ENCODE data around the gene ITGAD. TPM values are rescaled to one million over a fixed set of nuclear protein-coding genes. Genes with fewer than 3 reads are reported as not detected.

ITGAD gene
- total and polyA plus RNA-seq, 2 donors (not counting 3 experiments of a cell fraction or from before 2014, with no cell fraction given): not detected

- Histone ChIP-seq H3K36me3 (ENCODE audit: control insufficient read depth in 2 of 2, extremely low read depth in 1 of 2, insufficient read depth in 2 of 2, low read length in 2 of 2) (peaks cover 6 to 27% of the 10 kb centered on the region in 2 experiments), H3K4me2 (ENCODE audit: insufficient read depth, low read length) (no peak overlapping the region), H3K9me1 (replicated peaks; ENCODE audit: control insufficient read depth, extremely low read depth, insufficient read depth, low read length) (no peaks in the 10 kb centered on the region), H3K9me3 (replicated peaks; ENCODE audit: control insufficient read depth, insufficient read depth, low read length) (no peaks in the 10 kb centered on the region), H2AFZ (ENCODE audit: low read depth, low read length) (no peak overlapping the region), H3K27ac (ENCODE audit: insufficient read depth, low read depth, low read length) (no peak overlapping the region), H3K79me2 (ENCODE audit: control insufficient read depth, insufficient read depth, low read length) (peaks cover 9% of the 10 kb centered on the region), H4K20me1 (replicated peaks; ENCODE audit: control insufficient read depth, extremely low read depth, insufficient read depth, low read length) (no peaks in the 10 kb centered on the region), H3K4me1 (ENCODE audit: control insufficient read depth, extremely low read depth, insufficient read depth, low read length) (peaks cover 8% of the 10 kb centered on the region), H3K4me3 (replicated peaks in 1 of 3; ENCODE audit: insufficient read depth in 1 of 3, low read depth in 1 of 3, low read length in 3 of 3) (no peak overlapping the region), H3K9ac (replicated peaks; ENCODE audit: extremely low read depth, insufficient read depth, low read length) (no peak overlapping the region), H3K27me3 (ENCODE audit: control insufficient read depth in 2 of 2, insufficient read depth in 2 of 2, low read length in 2 of 2) (no peaks in the 10 kb centered on the region)
- intact Hi-C loops (cut with micrococcal nuclease) (no loop called here), dilution Hi-C loops (cut with MboI; ENCODE audit: extremely low pct_ligation_motif_present, low sequenced_read_pairs) (no loop called here)
- DNase-seq (ENCODE audit: low read depth, low spot score): no peak
- ChIA-PET CTCF (no interaction called here), POLR2A (no interaction called here)
- no peak for FAIRE-seq
- BruUV-seq (replicated peaks): no TSS peak
- no peak for TF ChIP-seq EZH2 (IDR thresholded peaks at IDR 0.05; ENCODE audit: borderline replicate concordance, low read depth, low read length, severe bottlenecking)
- no peak for TF ChIP-seq JUN (IDR thresholded peaks at IDR 0.05; ENCODE audit: borderline replicate concordance, insufficient read depth, insufficient read length, low read depth)
- no peak for TF ChIP-seq GATA2 (IDR thresholded peaks at IDR 0.05; ENCODE audit: insufficient read depth, insufficient read length, low read depth, low read length)
- TF ChIP-seq, protein P1, sequence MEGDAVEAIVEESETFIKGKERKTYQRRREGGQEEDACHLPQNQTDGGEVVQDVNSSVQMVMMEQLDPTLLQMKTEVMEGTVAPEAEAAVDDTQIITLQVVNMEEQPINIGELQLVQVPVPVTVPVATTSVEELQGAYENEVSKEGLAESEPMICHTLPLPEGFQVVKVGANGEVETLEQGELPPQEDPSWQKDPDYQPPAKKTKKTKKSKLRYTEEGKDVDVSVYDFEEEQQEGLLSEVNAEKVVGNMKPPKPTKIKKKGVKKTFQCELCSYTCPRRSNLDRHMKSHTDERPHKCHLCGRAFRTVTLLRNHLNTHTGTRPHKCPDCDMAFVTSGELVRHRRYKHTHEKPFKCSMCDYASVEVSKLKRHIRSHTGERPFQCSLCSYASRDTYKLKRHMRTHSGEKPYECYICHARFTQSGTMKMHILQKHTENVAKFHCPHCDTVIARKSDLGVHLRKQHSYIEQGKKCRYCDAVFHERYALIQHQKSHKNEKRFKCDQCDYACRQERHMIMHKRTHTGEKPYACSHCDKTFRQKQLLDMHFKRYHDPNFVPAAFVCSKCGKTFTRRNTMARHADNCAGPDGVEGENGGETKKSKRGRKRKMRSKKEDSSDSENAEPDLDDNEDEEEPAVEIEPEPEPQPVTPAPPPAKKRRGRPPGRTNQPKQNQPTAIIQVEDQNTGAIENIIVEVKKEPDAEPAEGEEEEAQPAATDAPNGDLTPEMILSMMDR (IDR thresholded peaks at IDR 0.05; ENCODE audit: extremely low read depth in 1 of 2, insufficient read depth in 1 of 2, low read depth in 1 of 2, low read length in 2 of 2): no peak
- TF ChIP-seq POLR2A (IDR thresholded peaks at IDR 0.05; ENCODE audit: low read depth, low read length): no peak
Observed at GRCh38 chr16:31464348-31464769, 71.2 kb downstream of the ITGAD start.

GRCh38 chr16:31464781-31465260 lies 71.7 kb downstream of the ITGAD start:
- BruUV-seq (replicated peaks): no TSS peak
- intact Hi-C loops (cut with micrococcal nuclease): no loop called here
- no peaks in the 10 kb centered on the region for H3K9me1 ChIP-seq (replicated peaks; ENCODE audit: control insufficient read depth, extremely low read depth, insufficient read depth, low read length)
- no peak overlapping the region for H3K9ac ChIP-seq (replicated peaks; ENCODE audit: extremely low read depth, insufficient read depth, low read length)
- peaks cover 9% of the 10 kb centered on the region for H3K79me2 ChIP-seq (ENCODE audit: control insufficient read depth, insufficient read depth, low read length)
- H2AFZ ChIP-seq (ENCODE audit: low read depth, low read length): no peak overlapping the region
- no peaks in the 10 kb centered on the region for H4K20me1 ChIP-seq (replicated peaks; ENCODE audit: control insufficient read depth, extremely low read depth, insufficient read depth, low read length)
- H3K27ac ChIP-seq (ENCODE audit: insufficient read depth, low read depth, low read length): no peak overlapping the region
- dilution Hi-C loops (cut with MboI; ENCODE audit: extremely low pct_ligation_motif_present, low sequenced_read_pairs): no loop called here
- ChIA-PET POLR2A (no interaction called here), CTCF (no interaction called here)
- no peak for TF ChIP-seq POLR2A (IDR thresholded peaks at IDR 0.05; ENCODE audit: low read depth, low read length)
- TF ChIP-seq MAX (IDR thresholded peaks at IDR 0.05; ENCODE audit: insufficient read depth, insufficient read length): no peak
- no peak for TF ChIP-seq POLR2AphosphoS5 (IDR thresholded peaks at IDR 0.05; ENCODE audit: insufficient read depth, low read depth, low read length)
- TF ChIP-seq GATA2 (IDR thresholded peaks at IDR 0.05; ENCODE audit: insufficient read depth, insufficient read length, low read depth, low read length): no peak
- TF ChIP-seq, protein P1 (IDR thresholded peaks at IDR 0.05; ENCODE audit: extremely low read depth in 1 of 2, insufficient read depth in 1 of 2, low read depth in 1 of 2, low read length in 2 of 2): no peak
- TF ChIP-seq FOS (IDR thresholded peaks at IDR 0.05; ENCODE audit: borderline replicate concordance, insufficient read depth, low read length): no peak
- TF ChIP-seq EZH2 (IDR thresholded peaks at IDR 0.05; ENCODE audit: borderline replicate concordance, low read depth, low read length, severe bottlenecking): no peak
- no peak for TF ChIP-seq JUN (IDR thresholded peaks at IDR 0.05; ENCODE audit: borderline replicate concordance, insufficient read depth, insufficient read length, low read depth)
- no peak for TF ChIP-seq MYC (IDR thresholded peaks at IDR 0.05; ENCODE audit: low read depth, low read length)
- no peak overlapping the region for H3K4me2 ChIP-seq (ENCODE audit: insufficient read depth, low read length)
- H3K4me3 ChIP-seq (replicated peaks in 1 of 3; ENCODE audit: insufficient read depth in 1 of 3, low read depth in 1 of 3, low read length in 3 of 3): no peak overlapping the region
- H3K9me3 ChIP-seq (replicated peaks; ENCODE audit: control insufficient read depth, insufficient read depth, low read length): no peaks in the 10 kb centered on the region
- peaks cover 6 to 27% of the 10 kb centered on the region in 2 experiments for H3K36me3 ChIP-seq (ENCODE audit: control insufficient read depth in 2 of 2, extremely low read depth in 1 of 2, insufficient read depth in 2 of 2, low read length in 2 of 2)
- H3K4me1 ChIP-seq (ENCODE audit: control insufficient read depth, extremely low read depth, insufficient read depth, low read length): peaks cover 8% of the 10 kb centered on the region
- H3K27me3 ChIP-seq (ENCODE audit: control insufficient read depth in 2 of 2, insufficient read depth in 2 of 2, low read length in 2 of 2): no peaks in the 10 kb centered on the region
- DNase-seq (ENCODE audit: low read depth, low spot score) (no peak), FAIRE-seq (no peak)

All from endothelial cell of umbilical vein (primary cell).